Astrocyte of the cerebellum (primary cell): ENCODE data around the gene TOM1L1.

Source experiments
- DNase-seq: peaks from one replicate; pipeline ENCODE4 v3.0.0-alpha.2; 2011; ENCODE audit warnings: low read depth
- H3K4me3 ChIP-seq: 2 replicates; pipeline ENCODE4 v1.5.1; 2011; ENCODE audit warnings: mild to moderate bottlenecking, low read depth, low read length, moderate library complexity
- in situ Hi-C: cut with HindIII; loops from 2 replicates; pipeline ENCODE4 v1.10.0; 2017; ENCODE audit warnings: low sequenced_read_pairs
- TF ChIP-seq, protein P1 (sequence below): IDR thresholded peaks from 2 replicates; pipeline ENCODE4 v1.5.1; 2012; ENCODE audit warnings: low read length, low read depth, moderate library complexity, mild to moderate bottlenecking; ENCODE audit errors: missing control alignments

The TOM1L1 gene

GRCh38 chr17:54882950-54883349 lies 17.7 kb upstream of the TOM1L1 start:
- in situ Hi-C loops: no loop called here
- TF ChIP-seq, protein P1, sequence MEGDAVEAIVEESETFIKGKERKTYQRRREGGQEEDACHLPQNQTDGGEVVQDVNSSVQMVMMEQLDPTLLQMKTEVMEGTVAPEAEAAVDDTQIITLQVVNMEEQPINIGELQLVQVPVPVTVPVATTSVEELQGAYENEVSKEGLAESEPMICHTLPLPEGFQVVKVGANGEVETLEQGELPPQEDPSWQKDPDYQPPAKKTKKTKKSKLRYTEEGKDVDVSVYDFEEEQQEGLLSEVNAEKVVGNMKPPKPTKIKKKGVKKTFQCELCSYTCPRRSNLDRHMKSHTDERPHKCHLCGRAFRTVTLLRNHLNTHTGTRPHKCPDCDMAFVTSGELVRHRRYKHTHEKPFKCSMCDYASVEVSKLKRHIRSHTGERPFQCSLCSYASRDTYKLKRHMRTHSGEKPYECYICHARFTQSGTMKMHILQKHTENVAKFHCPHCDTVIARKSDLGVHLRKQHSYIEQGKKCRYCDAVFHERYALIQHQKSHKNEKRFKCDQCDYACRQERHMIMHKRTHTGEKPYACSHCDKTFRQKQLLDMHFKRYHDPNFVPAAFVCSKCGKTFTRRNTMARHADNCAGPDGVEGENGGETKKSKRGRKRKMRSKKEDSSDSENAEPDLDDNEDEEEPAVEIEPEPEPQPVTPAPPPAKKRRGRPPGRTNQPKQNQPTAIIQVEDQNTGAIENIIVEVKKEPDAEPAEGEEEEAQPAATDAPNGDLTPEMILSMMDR: no peak
- DNase-seq: no peak
- H3K4me3 ChIP-seq: no peak overlapping the region

DNA sequence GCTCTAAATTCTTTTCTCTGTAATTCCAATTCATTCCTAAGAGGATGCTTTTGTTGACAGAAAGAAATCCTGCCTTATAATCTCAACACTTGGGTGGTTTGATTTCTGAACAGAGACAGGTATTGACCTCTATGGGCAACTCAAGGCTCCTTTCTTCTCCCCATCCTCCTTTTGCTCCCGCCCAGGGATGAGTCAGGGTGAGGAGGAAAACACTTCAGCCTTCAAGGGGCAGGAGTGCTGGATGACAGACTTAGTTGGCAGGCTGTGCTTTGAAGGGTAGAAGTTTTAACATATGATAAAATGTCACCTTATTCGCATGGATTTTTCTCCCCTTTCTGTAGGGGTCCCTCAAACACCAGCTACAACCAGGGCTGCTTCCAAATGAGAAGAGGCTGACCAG lies 16.7 kb upstream of the TOM1L1 start:
- no peak overlapping the region for H3K4me3 ChIP-seq
- DNase-seq: no peak
- TF ChIP-seq, protein P1: no peak
- in situ Hi-C loops: no loop called here

DNA sequence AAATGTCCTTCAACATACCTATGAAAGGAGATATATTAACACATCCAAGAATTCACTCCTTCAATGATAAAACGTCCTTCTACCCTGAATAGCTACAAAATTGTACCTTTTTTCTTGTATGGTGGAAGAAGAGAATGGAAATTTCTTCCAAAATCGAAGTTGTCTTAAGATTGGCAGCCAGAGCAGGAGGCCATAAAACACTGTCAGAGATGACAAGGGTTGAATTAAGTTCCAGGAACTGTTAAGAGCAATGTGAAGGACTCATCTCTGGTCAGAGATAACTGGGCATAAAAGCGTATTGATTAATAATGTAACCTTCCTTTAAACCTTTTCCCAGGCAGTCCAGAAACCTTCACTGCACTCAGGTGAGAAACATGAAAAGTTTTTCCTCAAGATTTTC lies 12.9 kb upstream of the TOM1L1 start:
- TF ChIP-seq, protein P1: no peak
- no peak overlapping the region for H3K4me3 ChIP-seq
- in situ Hi-C loops: no loop called here
- no peak for DNase-seq

DNA sequence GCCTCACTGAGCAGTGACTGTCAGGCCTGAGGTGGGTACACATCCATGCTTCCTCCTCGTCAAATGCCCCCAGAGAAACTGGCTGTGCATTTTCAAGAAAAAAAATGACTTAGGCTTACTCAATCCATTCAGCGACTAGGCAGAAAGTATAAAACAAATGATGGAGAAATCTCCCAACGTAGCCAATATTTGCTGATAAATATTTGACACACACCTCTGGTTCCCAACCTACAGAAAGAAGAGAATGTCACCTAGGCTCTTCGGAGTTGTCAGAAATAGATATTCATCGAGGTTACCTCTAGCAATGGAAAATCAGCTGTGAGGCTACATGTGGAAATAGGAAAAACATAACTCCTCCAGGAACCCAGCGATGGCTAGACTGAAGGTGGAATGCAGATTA lies 12.4 kb upstream of the TOM1L1 start:
- in situ Hi-C loops: no loop called here
- TF ChIP-seq, protein P1: no peak
- no peak overlapping the region for H3K4me3 ChIP-seq
- DNase-seq: no peak

DNA sequence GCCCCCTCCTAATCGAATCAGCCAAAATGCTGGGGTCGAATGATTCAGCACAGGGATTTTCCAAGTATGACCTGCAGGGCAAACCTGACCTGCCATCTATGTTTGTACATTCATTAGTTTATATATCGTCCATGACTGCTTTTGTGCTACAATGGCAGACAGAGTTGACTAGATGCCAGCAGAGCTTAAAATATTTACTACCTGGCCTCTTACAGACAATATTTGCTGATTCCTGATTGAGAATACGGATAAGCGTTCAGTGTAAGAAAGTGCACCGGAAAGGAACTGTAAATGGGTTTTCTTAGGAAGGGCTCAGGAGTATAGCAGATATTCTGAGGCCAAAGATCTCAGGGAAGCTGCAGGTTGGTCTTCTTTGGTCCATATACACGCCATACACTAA lies 11.7 kb upstream of the TOM1L1 start:
- DNase-seq: no peak
- H3K4me3 ChIP-seq: no peak overlapping the region
- in situ Hi-C loops: no loop called here
- TF ChIP-seq, protein P1: no peak

DNA sequence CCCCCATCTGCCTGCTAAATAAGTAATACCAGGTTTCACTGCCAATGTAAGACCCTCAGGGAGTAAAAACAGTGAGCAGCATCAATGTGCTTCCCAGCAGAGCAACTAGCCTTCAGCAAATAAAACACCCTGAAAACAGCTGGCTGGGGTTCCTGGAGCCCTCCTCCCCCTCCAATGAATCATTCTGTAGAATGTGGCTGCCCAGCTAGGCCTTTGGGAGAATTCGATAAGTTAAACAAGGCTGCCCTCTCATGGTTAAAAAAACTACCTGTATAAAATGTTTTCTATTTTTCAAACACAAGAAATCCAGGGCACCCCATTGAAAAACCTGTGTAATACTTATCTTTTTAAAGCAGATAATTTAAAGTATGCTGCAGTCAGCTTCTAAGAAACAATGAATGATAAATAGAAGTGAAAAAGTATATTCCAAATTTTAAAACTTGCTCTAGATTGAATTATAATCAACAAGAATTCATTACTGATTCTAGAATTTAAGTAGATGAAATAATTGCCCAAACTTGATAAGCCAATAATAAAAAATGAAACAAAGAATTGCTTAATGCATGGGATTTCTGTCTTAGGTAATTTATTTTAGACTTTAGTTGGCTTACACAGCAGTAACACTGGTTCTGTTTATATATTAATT lies 9.4 kb upstream of the TOM1L1 start:
- peak; percentile 48 for DNase-seq
- in situ Hi-C loops: no loop called here
- H3K4me3 ChIP-seq: no peak overlapping the region
- TF ChIP-seq, protein P1: peak; percentile 43
